ENCODE data around the gene CD93.

CD93 gene

DNA sequence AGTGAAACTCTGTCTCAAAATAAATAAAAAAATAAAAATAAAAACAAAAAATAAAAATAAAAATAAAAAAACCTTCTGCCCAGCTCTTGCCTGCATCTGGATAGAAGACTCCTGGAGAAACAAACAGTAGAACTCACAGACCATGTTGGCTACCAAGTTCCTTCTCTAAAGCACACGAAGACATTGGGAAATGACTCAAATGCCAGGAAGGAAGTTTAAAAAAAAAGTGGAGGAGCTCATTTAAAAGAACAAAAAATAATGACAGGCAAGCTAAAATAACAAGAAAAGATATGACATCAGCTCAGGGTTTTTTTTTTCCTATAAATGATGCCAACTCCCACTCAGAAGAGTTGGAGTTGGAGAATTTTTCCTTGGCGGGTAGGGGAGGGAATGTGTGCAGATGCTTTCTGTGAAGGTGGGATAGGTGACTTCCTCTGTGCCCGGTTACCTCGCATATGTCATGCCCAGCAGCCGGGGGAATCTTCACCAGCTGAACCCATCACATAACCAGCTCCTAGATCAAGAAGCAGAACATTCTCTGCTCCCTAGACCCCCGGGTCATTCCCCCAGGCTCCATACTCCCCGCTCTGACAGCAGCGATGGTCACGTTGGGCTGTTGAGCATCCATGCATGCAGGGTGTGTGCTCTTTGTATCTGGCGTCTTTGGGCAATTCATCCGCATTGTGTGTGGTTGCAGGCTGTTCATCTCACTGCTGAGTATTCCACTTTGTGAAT lies 17.3 kb upstream of the CD93 start:
- intact Hi-C loops (cut with DNase I), result loop anchor here (10.0 kb wide), 1 partner anchor 49 kb away; no protein-coding TSS in a partner anchor
- DNase-seq, result peak in 1 of 10 donors; percentile 50

DNA sequence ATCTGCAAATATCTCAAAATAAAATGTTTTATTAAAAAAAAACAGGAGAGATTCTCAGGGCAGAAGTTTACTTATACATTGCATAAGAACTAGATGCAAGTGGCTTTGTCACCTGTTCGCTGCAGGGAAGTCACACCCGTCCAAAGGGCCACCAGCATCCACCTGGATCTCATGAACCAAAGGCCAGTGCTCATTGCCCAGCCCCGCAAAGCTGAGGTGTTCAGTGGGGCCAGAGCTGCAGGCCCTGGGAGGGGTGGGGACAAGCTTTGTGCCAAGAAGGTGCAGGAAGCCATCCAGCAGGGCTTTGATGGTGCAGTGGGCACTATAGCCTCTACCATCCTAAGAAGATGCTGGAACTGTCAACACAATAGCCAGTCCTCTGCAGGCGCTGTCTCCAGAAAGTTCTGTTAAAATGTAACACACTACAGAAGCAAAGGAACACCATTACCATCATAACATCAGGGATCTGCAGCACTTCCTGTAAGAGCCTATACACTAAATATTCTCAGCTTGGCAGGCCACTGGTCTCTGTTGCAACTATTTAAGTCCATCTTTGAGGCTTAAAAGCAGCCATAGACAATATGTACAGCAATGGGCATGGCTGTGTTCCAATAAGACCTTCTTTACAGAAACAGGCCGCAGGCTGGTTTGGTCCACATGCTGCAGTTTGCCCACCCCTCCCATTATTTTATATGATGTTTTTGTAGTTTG lies 15.7 kb upstream of the CD93 start:
- intact Hi-C loops (cut with DNase I), result loop anchor here (10.0 kb wide), 1 partner anchor 47 kb away; no protein-coding TSS in a partner anchor
- DNase-seq, result peak in 1 of 10 donors; percentile 50

DNA sequence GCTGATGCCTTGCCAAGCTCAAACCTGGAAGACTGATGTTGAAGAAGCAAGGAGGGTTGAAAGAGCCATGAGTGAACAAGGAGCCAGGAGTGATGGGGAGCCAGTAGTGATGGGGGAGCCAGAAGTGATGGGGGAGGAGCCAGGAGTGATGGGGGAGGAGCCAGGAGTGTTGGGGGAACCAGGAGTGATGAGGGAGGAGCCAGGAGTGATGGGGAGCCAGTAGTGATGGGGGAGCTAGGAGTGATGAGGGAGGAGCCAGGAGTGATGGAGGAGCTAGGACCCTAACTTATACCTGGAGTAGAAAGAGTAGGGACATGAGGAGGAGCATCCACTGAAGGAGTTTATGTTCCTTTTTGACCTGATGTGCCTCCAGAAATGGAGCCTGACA lies 14.6 kb upstream of the CD93 start:
- intact Hi-C loops (cut with DNase I), result loop anchor here (10.0 kb wide), 1 partner anchor 46 kb away; no protein-coding TSS in a partner anchor
- DNase-seq, result peak in 1 of 10 donors; percentile 68

GRCh38 chr20:23099791-23100719 lies 13.9 kb upstream of the CD93 start:
- peak in 1 of 10 donors; percentile 75 for DNase-seq
- intact Hi-C loops (cut with DNase I), result loop anchor here (10.0 kb wide), 1 partner anchor 45 kb away; no protein-coding TSS in a partner anchor

DNA sequence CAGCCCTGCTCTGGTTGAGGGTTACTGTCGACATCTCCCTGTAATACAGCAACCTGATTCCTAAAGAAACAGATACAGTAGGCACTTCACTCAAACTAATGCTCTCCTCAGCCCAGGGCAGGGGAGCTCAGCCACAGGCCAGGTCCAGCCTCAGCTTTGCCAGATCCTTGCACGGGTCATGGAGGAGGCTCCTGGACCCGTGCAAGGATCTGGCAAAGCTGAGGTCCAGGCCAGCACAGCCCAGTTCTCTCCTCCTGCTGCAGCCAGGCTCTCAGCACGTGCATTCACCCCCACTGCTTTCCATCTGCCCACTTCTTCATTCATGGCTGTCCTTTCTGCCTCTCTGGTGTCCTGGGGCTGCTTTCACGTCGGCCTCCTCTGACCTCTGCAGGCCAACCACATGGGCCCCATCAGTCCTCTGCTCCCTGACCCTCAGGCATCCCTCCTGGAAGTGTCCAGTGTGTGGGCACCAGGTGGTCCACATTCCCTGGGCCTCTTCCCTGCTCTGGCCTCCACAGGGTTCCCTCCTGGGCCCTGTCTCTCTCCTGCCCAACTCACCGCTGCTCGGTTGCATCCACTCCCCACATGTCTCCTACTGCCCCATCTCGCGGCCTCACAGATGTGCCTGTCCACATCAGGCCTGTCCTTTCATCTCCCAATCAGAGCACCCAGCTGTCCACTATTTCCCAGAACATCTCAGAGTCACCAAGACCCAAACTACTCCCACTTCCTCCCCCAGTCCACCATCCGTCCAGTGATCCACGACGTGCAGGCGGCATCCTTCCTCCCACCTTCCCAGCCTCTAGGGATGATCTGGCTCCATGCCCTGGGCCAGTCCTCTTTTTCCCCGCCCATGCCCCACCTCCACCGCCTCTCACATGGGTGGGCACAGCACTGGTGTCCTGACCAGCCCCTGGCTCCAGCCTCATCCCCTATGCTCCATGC lies 11.8 kb upstream of the CD93 start:
- intact Hi-C loops (cut with DNase I), result no loop called here
- DNase-seq, result no peak

DNA sequence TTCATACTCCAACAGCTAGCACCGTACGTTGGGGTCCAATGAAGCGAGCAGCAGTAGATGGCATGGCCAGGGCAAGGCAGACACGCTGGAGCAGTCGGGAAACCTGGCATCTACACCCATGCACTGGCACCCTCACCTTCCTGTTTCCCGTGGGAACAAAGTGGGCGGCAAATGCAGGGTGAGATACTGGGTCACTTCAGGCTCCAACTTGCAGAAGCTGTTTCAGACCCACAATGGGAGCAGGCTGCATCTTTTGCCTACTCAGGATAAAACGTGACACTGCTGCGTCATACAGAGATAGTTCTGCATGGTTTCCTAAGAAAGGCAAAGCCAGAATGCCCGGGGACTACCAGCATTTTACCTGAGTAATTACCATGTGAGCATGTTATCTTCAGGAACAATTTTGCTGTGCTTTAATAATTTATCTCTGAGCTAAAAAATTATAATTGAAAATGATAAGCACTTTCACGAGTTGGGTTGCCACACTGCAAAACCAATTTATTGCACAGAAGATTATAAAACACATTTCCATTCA lies 10.9 kb upstream of the CD93 start:
- intact Hi-C loops (cut with DNase I), result no loop called here
- no peak for DNase-seq

DNA sequence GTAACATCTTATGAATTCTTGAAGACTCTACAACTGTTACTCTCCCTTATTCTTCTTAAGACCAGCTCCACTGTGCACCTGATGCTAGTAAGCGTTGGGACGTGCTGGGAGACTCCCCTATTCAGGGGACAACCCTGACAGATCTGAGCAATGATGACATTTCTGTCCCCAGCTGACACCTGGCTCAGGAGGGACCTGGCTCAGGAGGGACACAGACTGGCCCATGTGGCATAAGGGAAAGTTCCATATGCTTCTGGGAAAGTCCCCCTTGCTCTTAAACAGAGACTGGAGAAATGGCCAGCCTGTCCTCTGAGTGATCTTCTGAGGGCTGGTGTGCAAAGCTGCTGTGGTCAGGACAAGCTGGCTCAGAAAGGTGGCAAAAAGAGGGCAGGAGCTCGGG lies 10.0 kb upstream of the CD93 start:
- intact Hi-C loops (cut with DNase I), result no loop called here
- DNase-seq, result no peak

GRCh38 chr20:23095499-23095898 lies 9.4 kb upstream of the CD93 start:
- intact Hi-C loops (cut with DNase I), result no loop called here
- no peak for DNase-seq

GRCh38 chr20:23094927-23095326 lies 8.8 kb upstream of the CD93 start:
- intact Hi-C loops (cut with DNase I), result no loop called here
- no peak for DNase-seq

DNA sequence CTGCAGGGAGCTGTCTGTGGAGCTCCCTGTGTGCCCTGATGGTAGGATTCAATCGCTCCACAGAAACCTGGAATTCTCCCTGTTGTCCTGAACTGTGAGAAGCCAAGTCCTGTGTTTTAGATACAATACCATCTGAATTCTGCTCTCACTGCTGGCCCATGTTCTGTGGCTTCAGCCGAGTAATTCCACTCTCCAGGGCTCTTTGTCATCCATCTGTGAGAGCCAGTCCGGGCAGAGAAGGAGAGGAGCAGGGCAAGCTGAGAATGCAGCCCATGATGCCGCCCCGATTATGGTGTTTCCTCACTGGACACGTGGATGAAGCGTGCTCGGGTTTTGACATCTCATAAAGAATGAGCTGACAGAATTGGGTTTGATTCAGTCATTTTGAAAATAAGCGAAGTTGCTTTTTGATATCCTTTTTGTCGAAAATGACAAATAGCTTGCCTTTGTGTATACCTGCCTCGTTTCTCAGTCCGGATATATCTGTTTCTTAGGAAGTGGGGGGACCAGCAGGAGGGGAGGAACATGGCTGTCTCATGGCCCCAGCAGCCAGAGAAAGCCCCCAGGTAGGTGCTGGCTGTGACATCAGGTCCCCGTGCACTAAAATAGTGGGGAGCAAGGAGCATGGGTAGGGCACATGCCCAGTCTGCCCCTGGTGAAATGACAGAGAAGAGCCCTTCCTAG lies 8.2 kb upstream of the CD93 start:
- DNase-seq, result no peak
- intact Hi-C loops (cut with DNase I), result no loop called here

- DNase-seq, result no peak
These were observed 7.5 kb upstream of the CD93 start for GRCh38 chr20:23093613-23094012.

DNA sequence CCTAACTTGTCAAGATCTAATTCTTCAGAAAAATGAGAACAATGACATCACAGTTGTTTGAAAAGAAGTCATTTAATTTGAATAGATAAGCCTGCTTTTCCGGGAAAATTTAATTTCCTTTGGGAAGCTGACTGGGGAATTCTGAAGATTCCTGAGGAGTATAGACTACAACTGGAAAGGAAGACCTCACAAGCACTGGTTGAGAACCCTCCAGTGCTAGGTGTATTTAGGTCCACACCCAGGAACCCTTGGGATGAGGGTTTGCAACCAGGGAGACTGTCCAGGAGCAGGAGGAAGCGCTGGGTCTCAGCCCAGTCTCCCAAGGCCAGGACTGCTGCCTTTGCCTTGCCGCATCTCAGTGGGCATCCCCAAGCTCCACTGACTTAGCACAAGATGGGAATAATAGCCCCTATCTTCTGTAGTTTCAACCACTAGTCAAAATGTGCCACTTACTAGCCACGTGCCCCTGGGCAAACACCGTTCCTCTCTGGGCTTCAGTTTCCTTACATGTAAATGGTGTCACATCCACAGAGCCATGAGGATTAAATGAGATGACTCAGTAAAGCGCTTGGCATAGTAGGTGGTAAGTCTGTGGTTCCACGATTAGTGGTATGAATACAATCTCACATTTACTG lies 6.9 kb upstream of the CD93 start:
- peak in 1 of 10 donors; percentile 1 for DNase-seq
- intact Hi-C loops (cut with DNase I), result loop anchor here (2.0 kb wide), 1 partner anchor 22 kb away; no protein-coding TSS in a partner anchor

More at GRCh38 chr20:23093613-23094012, 7.5 kb upstream of the CD93 start:
- intact Hi-C loops (cut with DNase I), result loop anchor here (2.0 kb wide), 1 partner anchor 23 kb away; no protein-coding TSS in a partner anchor

DNA sequence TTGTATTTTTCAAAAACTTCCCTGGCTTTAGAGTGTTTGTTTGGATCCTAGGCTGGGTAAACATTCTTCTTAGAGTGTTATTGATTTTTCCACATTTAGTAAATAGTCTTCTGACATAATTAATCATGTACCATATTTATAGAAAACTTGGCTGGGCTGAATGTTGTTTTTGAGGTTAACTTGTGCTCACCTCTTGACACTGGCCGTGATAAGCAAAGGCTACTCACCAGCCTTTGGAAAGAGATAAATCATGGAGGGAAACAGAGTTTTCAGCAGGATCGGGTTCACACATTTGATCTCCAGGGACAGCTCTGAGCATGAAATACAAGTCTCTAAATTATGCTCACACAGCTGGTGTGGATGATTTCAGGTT lies 6.2 kb upstream of the CD93 start:
- DNase-seq, result no peak
- intact Hi-C loops (cut with DNase I), result loop anchor here (2.0 kb wide), 1 partner anchor 22 kb away; no protein-coding TSS in a partner anchor

DNA sequence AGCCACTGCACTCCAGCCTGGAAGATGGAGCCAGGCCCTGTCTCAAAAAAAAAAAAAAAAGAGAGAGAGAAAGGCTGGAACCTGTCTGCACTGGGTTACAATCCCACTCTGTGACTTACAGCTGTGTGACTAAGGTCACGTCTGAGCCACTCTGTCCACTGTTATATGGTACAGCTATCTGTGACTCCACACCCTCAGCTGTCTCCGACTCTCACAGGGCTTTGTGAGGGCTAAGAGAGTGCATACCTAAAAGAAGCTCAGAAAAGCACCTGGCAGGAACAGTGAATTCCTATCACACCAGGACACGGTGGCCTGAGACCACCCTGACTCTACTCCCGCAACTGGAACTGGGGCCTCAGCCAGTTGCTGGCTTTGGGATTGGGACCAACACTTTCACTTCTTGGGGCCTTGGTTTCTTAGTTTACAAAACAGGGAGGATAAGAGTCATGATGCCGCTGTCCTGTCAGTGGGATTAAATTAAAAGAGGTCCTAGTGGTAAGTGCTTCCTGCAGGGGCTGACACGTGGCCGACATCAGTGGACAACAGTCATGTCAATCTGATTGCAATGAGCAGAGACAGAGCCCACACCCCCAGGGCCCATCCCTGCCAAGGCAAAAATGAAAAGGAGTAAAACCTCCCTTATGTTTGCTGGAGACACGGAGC lies 5.7 kb upstream of the CD93 start:
- intact Hi-C loops (cut with DNase I), result loop anchor here (2.0 kb wide), 1 partner anchor 21 kb away; no protein-coding TSS in a partner anchor
- no peak for DNase-seq

- intact Hi-C loops (cut with DNase I), result no loop called here
- DNase-seq, result no peak
These were observed 4.8 kb upstream of the CD93 start for GRCh38 chr20:23090878-23091277.

- intact Hi-C loops (cut with DNase I), result no loop called here
- no peak for DNase-seq
These were observed 4.0 kb upstream of the CD93 start for GRCh38 chr20:23090147-23090546.

DNA sequence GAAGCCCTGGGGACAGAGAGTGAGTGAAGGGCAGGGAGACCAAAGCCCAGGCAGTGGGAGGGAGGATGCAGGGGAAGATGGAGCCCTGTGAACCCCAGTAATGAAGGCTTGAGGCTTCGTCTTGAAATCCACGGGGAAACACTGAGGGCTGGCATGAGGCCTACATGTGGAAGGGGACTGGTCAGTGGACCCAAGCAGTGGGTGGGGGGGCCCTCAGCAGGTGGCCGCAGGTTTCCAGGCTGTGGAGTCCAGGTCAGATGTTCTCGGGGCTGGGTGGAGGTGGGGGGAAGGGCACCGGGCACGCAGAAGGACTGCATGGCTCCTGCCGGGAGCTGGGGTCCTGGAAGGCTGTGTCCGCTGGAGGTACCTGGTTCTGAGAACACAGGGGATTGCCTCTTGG lies 2.7 kb upstream of the CD93 start:
- no peak for DNase-seq
- intact Hi-C loops (cut with DNase I), result no loop called here
